Effector memory CD8-positive, alpha-beta T cell (primary cell): ENCODE data around the gene FBXL7.

Experiments used
- ATAC-seq: fragments of 150-1000 bp; cut with Tn5 transposase; replicated peaks from 2 replicates; pipeline ENCODE4 v1.10.0; 2021; ENCODE audit warnings: mild to moderate bottlenecking, moderate library complexity
- DNase-seq, 3 experiments: peaks; one replicate each; pipeline ENCODE4 v3.0.0; 2021
- H3K27ac Mint-ChIP-seq, 2 donors: one replicate each; pipeline ENCODE4 v1.8.0; 2022; ENCODE audit warnings: mild to moderate bottlenecking in 2 of 2, mixed read lengths in 2 of 2, moderate library complexity in 2 of 2
- H3K27me3 Mint-ChIP-seq, 2 donors: one replicate each; pipeline ENCODE4 v1.8.0; 2022; ENCODE audit warnings: mixed read lengths in 2 of 2
- H3K36me3 Mint-ChIP-seq: one replicate; pipeline ENCODE4 v1.8.0; 2022; ENCODE audit warnings: mild to moderate bottlenecking, moderate library complexity, mixed read lengths; ENCODE audit not compliant: insufficient read depth
- H3K4me1 Mint-ChIP-seq, 2 donors: one replicate each; pipeline ENCODE4 v1.8.0; 2022; ENCODE audit warnings: low read depth in 2 of 2, mixed read lengths in 2 of 2
- H3K4me3 Mint-ChIP-seq, 2 donors: one replicate each; pipeline ENCODE4 v1.8.0; 2022; ENCODE audit warnings: mild to moderate bottlenecking in 2 of 2, mixed read lengths in 2 of 2, moderate library complexity in 2 of 2
- H3K9me3 Mint-ChIP-seq, 2 donors: one replicate each; pipeline ENCODE4 v1.8.0; 2022; ENCODE audit warnings: mixed read lengths in 2 of 2

The FBXL7 gene

GRCh38 chr5:15897656-15898055, 397.7 kb downstream of the FBXL7 start:
- Mint-ChIP-seq H3K9me3 (peaks cover 6 to 8% of the 10 kb centered on the region in 2 donors), H3K4me1 (no peaks in the 10 kb centered on the region), H3K36me3 (no peaks in the 10 kb centered on the region), H3K27ac (no peak overlapping the region), H3K4me3 (no peak overlapping the region), H3K27me3 (no peaks in the 10 kb centered on the region)
- ATAC-seq (no peak), DNase-seq (no peak)

GRCh38 chr5:15898641-15899040, 398.7 kb downstream of the FBXL7 start:
- Mint-ChIP-seq H3K9me3 (peaks cover 6 to 8% of the 10 kb centered on the region in 2 donors), H3K4me1 (no peaks in the 10 kb centered on the region), H3K36me3 (no peaks in the 10 kb centered on the region), H3K4me3 (no peak overlapping the region), H3K27me3 (no peaks in the 10 kb centered on the region), H3K27ac (no peak overlapping the region)
- DNase-seq (no peak), ATAC-seq (no peak)

DNA sequence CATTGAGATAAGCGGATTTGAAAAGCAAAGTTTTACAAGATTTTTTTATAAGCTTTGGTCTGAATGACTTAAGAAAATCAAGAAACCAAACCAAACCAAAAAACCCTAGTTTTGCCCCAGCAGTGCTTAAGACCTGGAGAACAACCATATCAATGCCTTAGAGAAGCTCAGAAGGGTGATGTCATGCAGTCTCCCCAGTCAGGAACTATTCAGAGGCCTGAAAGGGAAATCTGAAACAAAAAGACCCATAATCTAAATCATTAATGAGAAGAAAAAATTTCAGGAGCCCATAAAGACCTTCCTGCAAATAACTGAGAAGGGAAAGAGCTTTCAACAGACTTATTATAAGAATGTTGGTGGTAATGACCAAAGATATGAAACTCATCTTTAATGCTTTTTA, 399.5 kb downstream of the FBXL7 start:
- Mint-ChIP-seq H3K4me3 (no peak overlapping the region), H3K27me3 (no peaks in the 10 kb centered on the region), H3K36me3 (no peaks in the 10 kb centered on the region), H3K4me1 (no peaks in the 10 kb centered on the region), H3K9me3 (peaks cover 6 to 8% of the 10 kb centered on the region in 2 donors), H3K27ac (no peak overlapping the region)
- ATAC-seq (no peak), DNase-seq (no peak)

DNA sequence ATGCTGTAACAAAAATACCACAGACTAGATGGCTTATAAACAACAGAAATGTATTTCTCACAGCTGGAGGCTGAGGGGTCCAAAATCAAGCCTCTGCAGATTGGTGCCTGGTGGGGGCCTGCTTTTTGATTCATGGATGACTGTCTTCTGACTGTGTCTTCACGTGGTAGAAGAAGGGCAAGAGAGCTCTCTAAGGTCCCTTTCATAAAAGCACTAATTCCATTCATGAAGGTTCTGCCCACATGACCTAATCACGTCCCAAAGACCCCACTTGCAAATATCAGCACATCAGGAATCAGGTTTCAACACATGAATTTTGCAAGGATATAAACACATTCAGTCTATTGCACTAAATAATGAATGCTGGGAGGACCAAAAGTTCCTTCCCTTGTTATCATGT, 401.2 kb downstream of the FBXL7 start:
- Mint-ChIP-seq H3K9me3 (peaks cover 6 to 8% of the 10 kb centered on the region in 2 donors), H3K4me1 (no peaks in the 10 kb centered on the region), H3K4me3 (no peak overlapping the region), H3K27me3 (no peaks in the 10 kb centered on the region), H3K36me3 (no peaks in the 10 kb centered on the region), H3K27ac (no peak overlapping the region)
- DNase-seq = no peak
- ATAC-seq = no peak

- Mint-ChIP-seq H3K4me3 (no peak overlapping the region), H3K27ac (no peak overlapping the region), H3K4me1 (no peaks in the 10 kb centered on the region), H3K27me3 (no peaks in the 10 kb centered on the region), H3K9me3 (peaks cover 6 to 8% of the 10 kb centered on the region in 2 donors), H3K36me3 (no peaks in the 10 kb centered on the region)
- ATAC-seq (no peak), DNase-seq (no peak)
Measured at GRCh38 chr5:15902066-15902465, 402.1 kb downstream of the FBXL7 start.

DNA sequence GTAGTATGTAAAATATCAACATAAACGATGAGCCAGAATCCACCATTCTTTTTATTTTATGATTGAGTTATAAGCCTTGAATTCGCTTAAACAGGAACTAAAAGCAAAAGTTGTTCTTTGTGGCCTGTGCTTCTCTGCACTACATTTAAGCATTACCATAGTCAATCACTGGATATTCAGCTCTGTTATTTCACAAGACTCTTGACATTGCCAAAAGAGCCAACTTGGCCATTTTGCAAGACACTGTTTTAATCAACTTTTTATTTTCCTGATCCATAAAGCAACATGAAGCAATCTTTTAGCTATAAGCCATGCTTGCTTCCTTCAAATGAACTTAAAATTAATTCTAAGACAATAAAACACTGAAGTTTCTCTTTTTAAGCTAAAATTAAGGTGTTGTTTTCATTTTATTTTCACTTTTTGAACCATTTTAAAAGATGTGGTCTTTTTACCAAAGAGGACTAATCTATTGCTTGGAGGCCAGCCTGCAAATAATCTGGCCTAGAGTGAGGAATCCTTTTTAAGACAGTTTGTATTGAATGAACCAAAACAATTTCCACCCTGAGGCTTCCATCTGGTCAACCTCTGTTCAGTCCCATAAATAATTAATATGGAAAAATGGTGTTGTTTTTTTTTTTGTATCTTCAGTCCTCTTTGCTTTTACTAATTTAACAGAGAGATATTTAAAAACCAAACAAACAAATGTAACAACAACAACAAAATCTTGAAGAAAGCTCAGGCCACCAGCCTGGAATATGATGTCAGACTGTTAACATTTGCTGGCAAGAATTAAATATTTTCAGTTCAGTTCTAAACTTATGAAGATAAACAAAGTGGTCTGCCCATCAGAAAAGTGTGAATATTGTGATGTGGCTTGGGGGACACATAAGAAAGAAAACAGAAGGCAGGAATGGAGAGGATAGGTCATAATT, 405.2 kb downstream of the FBXL7 start:
- Mint-ChIP-seq H3K27me3 (no peaks in the 10 kb centered on the region), H3K4me3 (no peak overlapping the region), H3K27ac (no peak overlapping the region), H3K9me3 (peaks cover 5 to 6% of the 10 kb centered on the region in 2 donors), H3K4me1 (no peaks in the 10 kb centered on the region), H3K36me3 (no peaks in the 10 kb centered on the region)
- ATAC-seq = no peak
- DNase-seq = no peak

GRCh38 chr5:15914638-15915037, 414.7 kb downstream of the FBXL7 start:
- Mint-ChIP-seq H3K4me3 (no peak overlapping the region), H3K36me3 (peaks cover 2% of the 10 kb centered on the region), H3K9me3 (peaks cover 5 to 13% of the 10 kb centered on the region in 2 donors), H3K27ac (no peak overlapping the region), H3K27me3 (no peaks in the 10 kb centered on the region), H3K4me1 (no peaks in the 10 kb centered on the region)
- DNase-seq = no peak
- no peak for ATAC-seq

- H3K36me3 Mint-ChIP-seq = peaks cover 2% of the 10 kb centered on the region
- DNase-seq (no peak), ATAC-seq (no peak)
- no peaks in the 10 kb centered on the region for H3K4me1 Mint-ChIP-seq
- peaks cover 2 to 4% of the 10 kb centered on the region in 2 donors for H3K9me3 Mint-ChIP-seq
- no peaks in the 10 kb centered on the region for H3K27me3 Mint-ChIP-seq
- H3K27ac Mint-ChIP-seq = no peak overlapping the region
- no peak overlapping the region for H3K4me3 Mint-ChIP-seq
Measured at GRCh38 chr5:15926586-15926985, 426.6 kb downstream of the FBXL7 start.

- DNase-seq (no peak), ATAC-seq (no peak)
- Mint-ChIP-seq H3K36me3 (peaks cover 2% of the 10 kb centered on the region), H3K4me1 (no peaks in the 10 kb centered on the region), H3K27ac (no peak overlapping the region), H3K4me3 (no peak overlapping the region), H3K27me3 (no peaks in the 10 kb centered on the region), H3K9me3 (peaks cover 3 to 7% of the 10 kb centered on the region in 2 donors)
Measured at GRCh38 chr5:15927710-15928380, 427.9 kb downstream of the FBXL7 start.

DNA sequence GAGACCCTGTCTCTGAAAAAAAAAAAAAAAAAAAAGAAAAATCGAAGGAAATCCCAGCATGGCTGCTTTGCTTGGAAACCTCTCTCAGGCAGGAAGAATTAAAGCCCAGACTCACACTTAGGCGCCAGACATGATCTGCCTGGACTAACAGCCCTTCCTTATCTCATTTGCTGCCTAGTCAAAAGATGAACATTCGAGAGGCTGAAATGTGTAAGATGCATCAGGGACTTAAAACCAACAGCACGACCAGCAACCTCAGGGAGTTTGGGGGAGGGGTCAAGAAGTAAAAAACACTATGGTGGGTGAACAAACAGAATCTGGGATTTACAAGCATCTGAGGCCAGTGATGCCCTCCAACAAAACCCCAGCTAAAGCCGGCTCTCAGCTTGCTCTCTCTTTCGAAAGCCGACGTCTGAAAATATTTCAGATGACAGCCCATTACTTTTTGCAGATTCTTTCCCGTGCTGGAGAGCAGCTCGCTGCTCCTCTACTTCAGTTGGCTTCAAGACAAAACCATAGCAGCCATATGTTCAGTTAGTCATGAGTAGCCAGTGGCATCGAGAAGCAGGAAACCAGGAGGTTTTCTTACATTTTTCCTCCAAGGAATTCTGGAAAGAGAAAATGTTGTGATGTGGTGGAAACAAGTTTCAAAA, 429.8 kb downstream of the FBXL7 start:
- no peak for ATAC-seq

DNA sequence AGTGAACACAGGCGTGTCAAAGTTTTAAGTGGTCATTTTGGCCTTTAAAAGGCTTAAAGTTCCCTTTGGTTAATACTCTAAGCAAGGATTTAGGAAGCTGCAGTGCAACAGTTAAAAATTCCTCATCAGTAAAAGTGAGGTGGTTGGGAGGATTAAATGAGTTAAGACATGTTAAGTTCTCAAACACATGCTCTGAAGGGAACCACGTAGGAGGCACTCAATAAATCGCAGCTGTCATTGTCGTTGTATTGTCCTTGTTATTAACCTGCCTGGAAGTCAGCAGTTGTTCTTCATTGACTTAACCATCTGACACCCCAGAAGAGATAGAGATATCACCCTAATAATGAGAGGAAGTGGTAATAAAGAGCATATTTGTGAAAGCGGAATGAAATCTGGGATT, 432.1 kb downstream of the FBXL7 start:
- ATAC-seq = no peak

More for the DNA sequence above, 429.8 kb downstream of the FBXL7 start:
- no peaks in the 10 kb centered on the region for H3K4me1 Mint-ChIP-seq
- no peaks in the 10 kb centered on the region for H3K27me3 Mint-ChIP-seq
- peaks cover 3 to 9% of the 10 kb centered on the region in 2 donors for H3K9me3 Mint-ChIP-seq
- peaks cover 2% of the 10 kb centered on the region for H3K36me3 Mint-ChIP-seq
- no peak for DNase-seq
- no peak overlapping the region for H3K4me3 Mint-ChIP-seq
- no peak overlapping the region for H3K27ac Mint-ChIP-seq

DNA sequence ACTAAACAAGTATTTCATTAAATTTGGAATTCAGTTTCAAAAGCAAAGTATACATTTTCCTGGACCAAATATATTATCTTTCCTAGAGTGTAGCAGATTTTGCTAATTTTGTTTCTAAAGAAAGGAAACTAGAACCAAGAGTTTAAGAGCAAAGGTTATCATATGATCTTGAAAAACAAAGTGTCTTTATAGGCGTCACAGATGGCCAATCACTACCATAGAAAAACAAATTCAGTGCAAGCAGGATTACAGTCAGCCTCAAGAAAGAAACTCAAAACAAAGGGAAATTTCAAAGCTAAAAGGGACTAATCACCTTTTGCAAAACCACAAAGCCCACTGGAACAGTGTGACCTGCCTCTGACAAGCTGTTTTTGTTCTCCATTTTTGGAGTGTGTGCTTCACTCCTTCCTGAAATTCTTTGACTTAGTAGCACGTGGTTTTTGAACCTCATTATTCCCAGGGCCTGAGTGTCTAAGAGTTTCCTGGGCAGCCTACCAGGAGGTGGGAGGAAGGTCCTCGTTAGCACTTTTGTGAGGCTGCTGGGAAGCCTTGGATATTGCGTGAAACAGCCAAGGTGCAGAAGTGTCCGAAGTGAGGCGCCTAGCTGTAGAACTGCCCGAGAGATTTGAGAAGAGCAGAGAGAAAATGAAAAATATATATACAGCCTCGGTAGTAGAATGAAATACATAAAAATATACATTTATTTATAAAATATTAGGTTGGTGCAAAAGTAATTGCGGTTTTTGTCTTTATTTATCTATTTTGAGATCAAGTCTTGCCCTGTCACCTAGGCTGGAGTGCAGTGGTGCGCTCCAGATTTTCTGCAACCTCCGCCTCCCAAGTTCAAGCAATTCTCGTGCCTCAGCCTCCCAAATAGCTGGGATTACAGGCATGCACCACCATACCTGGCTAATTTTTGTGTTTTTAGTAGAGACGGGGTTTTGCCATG, 433.6 kb downstream of the FBXL7 start:
- ATAC-seq (no peak), DNase-seq (no peak)
- Mint-ChIP-seq H3K9me3 (peaks cover 12 to 20% of the 10 kb centered on the region in 2 donors), H3K36me3 (peaks cover 2% of the 10 kb centered on the region), H3K27ac (no peak overlapping the region), H3K27me3 (no peaks in the 10 kb centered on the region), H3K4me1 (no peaks in the 10 kb centered on the region), H3K4me3 (no peak overlapping the region)

More for the DNA sequence above, 432.1 kb downstream of the FBXL7 start:
- H3K36me3 Mint-ChIP-seq = peaks cover 2% of the 10 kb centered on the region
- H3K27ac Mint-ChIP-seq = no peak overlapping the region
- H3K9me3 Mint-ChIP-seq = peaks cover 5 to 12% of the 10 kb centered on the region in 2 donors
- H3K4me3 Mint-ChIP-seq = no peak overlapping the region
- no peak for DNase-seq
- no peaks in the 10 kb centered on the region for H3K4me1 Mint-ChIP-seq
- H3K27me3 Mint-ChIP-seq = no peaks in the 10 kb centered on the region
